Esophagus (tissue), 2 donors: ENCODE measurements around the gene COL25A1. TPM values are rescaled to one million over a fixed set of nuclear protein-coding genes. Genes with fewer than 3 reads are reported as not detected.
A peak's percentile ranks its signal among the peaks of the same experiment; 100 is the strongest.
"Not testable (repeated sequence)": the region's sequence is repeated elsewhere in the genome, so short reads cannot be mapped to it uniquely, and the experiment has no call there.

ENCODE experiments used
- H3K27ac ChIP-seq, 2 donors: one replicate each; pipeline ENCODE4 v1.5.1; 2013; ENCODE audit warnings: low read depth in 2 of 2, mild to moderate bottlenecking in 2 of 2, inconsistent platforms in 1 of 2, low read length in 1 of 2, moderate library complexity in 1 of 2
- H3K27me3 ChIP-seq, 2 donors: one replicate each; pipeline ENCODE4 v1.6.1; 2013; ENCODE audit warnings: low read length in 2 of 2, control low read depth in 1 of 2, mild to moderate bottlenecking in 1 of 2; ENCODE audit not compliant: insufficient read depth in 2 of 2, control insufficient read depth in 1 of 2
- H3K36me3 ChIP-seq, 2 donors: one replicate each; pipeline ENCODE4 v1.6.1; 2013; ENCODE audit warnings: low read length in 1 of 2; ENCODE audit not compliant: control insufficient read depth in 2 of 2, insufficient read depth in 2 of 2
- H3K4me1 ChIP-seq, 2 donors: one replicate each; pipeline ENCODE4 v1.6.1; 2013; ENCODE audit warnings: low read length in 1 of 2; ENCODE audit not compliant: control insufficient read depth in 2 of 2, insufficient read depth in 2 of 2
- H3K4me3 ChIP-seq, 2 donors: one replicate each; pipeline ENCODE4 v1.5.1; 2013; ENCODE audit warnings: low read length in 2 of 2, mild to moderate bottlenecking in 2 of 2, low read depth in 1 of 2, moderate library complexity in 1 of 2
- H3K9me3 ChIP-seq, 2 donors: one replicate each; pipeline ENCODE4 v1.6.1; 2013; ENCODE audit warnings: mild to moderate bottlenecking in 2 of 2, low read depth in 1 of 2, low read length in 1 of 2, moderate library complexity in 1 of 2; ENCODE audit not compliant: control insufficient read depth in 2 of 2, insufficient read depth in 1 of 2
- WGBS, 2 donors: extraction: QIAGEN DNeasy Blood & Tissue Kit; methylation state at CpG; one replicate each; pipeline ENCODE4 v1.1.7; 2013; 5-methylcytosine and 5-hydroxymethylcytosine counted together
- polyA plus RNA-seq, 2 donors: library from polyadenylated mRNA; stranded (reverse); fragments of 200-250 nt; gene quantifications; one replicate each; pipeline ENCODE4 v1.2.3, GENCODE V29; 2013
- donor health status: healthy with polysubstance abuse.
- donor health status: Bipolar disorder and iron deficiency.

COL25A1 gene
- polyA plus RNA-seq, 2 donors, result 0.02 to 0.06 TPM

DNA sequence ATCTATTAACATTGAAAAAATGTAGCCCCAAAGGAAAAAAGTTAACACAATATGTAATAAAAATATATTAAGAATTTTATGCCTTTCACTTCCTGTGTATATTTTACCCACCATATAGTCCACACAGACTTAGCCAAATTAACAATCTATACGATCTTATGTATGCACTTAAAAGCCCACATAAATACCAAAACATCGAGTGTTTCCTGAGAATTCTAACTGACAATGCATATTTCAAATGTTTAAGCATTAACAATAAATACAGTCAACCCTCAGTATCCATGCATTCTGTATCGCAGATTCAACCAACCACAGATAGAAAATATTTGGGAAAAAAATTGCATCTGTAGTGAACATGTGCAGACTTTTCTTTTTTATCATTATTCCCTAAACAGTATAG, 226.8 kb downstream of the COL25A1 start:
- no peak overlapping the region for H3K4me3 ChIP-seq
- WGBS, 2 donors, result 88 to 89% methylated on average over 3 of the region's 3 CpGs

DNA sequence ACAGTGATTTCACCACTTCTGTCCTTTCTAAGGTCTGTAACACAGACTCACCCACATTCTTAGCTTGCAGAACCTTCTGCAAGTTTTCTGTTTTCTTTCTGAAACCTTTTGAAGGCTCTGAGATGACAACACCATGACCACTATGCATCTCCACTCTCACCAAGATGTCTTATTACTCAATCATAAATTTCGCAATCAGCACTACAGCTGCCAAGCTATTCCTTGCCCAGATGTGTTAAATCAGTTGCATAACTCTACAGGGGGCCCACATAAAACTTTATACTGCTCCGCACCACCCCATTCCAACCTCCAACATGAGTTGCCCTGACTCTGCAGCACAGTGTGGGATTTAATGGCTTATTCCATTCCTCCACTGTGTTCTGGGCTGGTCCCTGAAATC, 229.9 kb downstream of the COL25A1 start:
- Histone ChIP-seq H3K4me3 (no peak overlapping the region), H3K27me3 (no peaks in the 10 kb centered on the region), H3K4me1 (no peaks in the 10 kb centered on the region), H3K36me3 (no peaks in the 10 kb centered on the region), H3K9me3 (no peaks in the 10 kb centered on the region), H3K27ac (no peak overlapping the region)
- 72 to 73% methylated on average over 2 of the region's 2 CpGs for WGBS, 2 donors

More for the DNA sequence above, 226.8 kb downstream of the COL25A1 start:
- H3K27me3 ChIP-seq, result no peaks in the 10 kb centered on the region
- H3K36me3 ChIP-seq, result no peaks in the 10 kb centered on the region
- no peaks in the 10 kb centered on the region for H3K4me1 ChIP-seq
- no peak overlapping the region for H3K27ac ChIP-seq
- H3K9me3 ChIP-seq, result no peaks in the 10 kb centered on the region

DNA sequence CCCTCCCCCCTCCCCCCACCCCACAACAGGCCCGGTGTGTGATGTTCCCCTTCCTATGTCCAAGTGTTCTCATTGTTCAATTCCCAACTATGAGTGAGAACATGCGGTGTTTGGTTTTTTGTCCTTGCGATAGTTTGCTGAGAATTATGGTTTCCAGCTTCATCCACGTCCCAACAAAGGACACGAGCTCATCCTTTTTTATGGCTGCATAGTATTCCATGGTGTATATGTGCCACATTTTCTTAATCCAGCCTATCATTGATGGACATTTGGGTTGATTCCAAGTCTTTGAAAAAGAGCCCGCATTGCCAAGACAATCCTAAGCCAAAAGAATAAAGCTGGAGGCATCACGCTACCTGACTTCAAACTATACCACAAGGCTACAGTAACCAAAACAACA, 231.8 kb downstream of the COL25A1 start:
- H3K9me3 ChIP-seq, H3K36me3 ChIP-seq, H3K27me3 ChIP-seq, H3K4me1 ChIP-seq, H3K4me3 ChIP-seq, H3K27ac ChIP-seq: not testable (repeated sequence)
- WGBS, 2 donors, result 78 to 90% methylated on average over 7 of the region's 7 CpGs

DNA sequence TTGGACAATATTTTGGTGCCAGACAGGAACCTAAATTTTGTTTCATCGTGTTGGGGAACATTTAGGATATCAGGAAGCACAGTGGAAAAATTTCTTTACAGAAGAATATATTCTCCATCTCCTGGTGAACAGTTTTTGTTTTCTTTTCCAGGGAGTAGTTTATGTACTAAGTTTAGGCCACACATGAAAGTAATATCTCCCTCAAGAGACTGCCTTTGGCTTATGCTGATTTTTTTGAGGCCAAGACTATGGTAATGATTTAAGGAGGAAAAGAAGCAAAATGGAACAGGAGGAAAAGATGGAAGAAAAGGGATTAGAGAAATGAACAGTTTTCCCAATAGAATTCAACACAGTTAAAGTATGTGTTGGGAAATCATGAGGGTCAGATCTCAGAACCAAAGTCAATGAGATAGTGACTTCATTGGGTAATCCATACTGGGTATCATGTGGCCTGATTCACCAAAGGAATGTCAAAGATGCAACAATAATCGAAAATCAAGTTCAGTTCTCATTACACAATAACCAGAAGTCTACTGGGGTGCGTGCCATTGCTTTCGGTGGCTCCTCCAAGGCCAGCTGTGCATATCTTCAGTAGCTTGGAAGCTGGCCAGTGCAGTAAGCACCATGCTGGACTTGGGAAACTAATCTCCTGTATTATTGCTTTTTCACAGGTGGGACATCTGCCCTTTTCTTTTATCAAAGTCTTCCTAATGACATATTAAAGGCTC, 234.8 kb downstream of the COL25A1 start:
- no peak overlapping the region for H3K4me3 ChIP-seq
- H3K27me3 ChIP-seq, result no peaks in the 10 kb centered on the region
- no peaks in the 10 kb centered on the region for H3K36me3 ChIP-seq
- WGBS, 2 donors, result 51 to 58% methylated on average over 4 of the region's 4 CpGs
- no peaks in the 10 kb centered on the region for H3K4me1 ChIP-seq
- no peak overlapping the region for H3K27ac ChIP-seq
- no peaks in the 10 kb centered on the region for H3K9me3 ChIP-seq

DNA sequence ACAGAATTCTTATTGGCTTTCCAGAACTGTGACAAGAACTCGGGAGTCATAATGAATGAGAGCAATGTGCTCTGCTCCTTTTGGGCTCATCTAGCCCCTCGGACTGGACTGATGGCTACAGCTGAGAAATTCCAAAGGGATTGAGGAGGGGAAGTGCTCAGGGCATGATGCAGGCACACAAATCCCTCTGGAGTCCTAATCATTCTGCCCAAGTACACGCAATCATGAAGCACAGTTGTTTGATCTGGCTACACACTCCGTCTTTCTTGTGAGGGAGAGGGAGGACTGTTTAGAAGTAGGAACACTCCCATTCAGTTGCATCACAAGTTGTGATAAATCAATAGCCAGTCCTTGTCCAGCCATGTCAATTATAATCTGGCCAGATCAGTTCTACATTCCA, 237.5 kb downstream of the COL25A1 start:
- no peak overlapping the region for H3K4me3 ChIP-seq
- H3K9me3 ChIP-seq, result no peaks in the 10 kb centered on the region
- H3K27ac ChIP-seq, result no peak overlapping the region
- H3K4me1 ChIP-seq, result no peaks in the 10 kb centered on the region
- no peaks in the 10 kb centered on the region for H3K36me3 ChIP-seq
- H3K27me3 ChIP-seq, result no peaks in the 10 kb centered on the region
- WGBS, 2 donors, result 74 to 76% methylated on average over 4 of the region's 4 CpGs

DNA sequence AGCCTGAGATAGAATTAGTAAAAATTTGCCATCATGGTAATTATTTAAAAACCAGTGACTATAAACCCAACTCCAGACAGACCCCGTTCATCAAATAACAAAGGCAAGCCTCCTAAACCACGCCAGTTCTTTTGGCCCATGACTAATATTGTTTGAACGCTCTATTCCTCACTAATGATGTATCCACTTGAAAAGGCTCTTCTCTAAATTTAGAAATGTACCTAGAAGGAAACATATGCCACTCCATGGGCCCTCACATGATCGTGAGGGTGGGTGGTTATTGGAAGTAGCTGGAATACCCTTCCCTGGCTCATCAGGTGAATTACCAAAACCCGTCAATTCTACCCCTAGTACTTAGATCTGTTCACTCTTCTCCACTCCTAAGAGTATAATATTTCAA, 249.2 kb downstream of the COL25A1 start:
- Histone ChIP-seq H3K4me3 (no peak overlapping the region), H3K9me3 (no peaks in the 10 kb centered on the region), H3K4me1 (no peaks in the 10 kb centered on the region), H3K36me3 (no peaks in the 10 kb centered on the region), H3K27me3 (no peaks in the 10 kb centered on the region), H3K27ac (no peak overlapping the region)
- 81 to 82% methylated on average over 5 of the region's 5 CpGs for WGBS, 2 donors

DNA sequence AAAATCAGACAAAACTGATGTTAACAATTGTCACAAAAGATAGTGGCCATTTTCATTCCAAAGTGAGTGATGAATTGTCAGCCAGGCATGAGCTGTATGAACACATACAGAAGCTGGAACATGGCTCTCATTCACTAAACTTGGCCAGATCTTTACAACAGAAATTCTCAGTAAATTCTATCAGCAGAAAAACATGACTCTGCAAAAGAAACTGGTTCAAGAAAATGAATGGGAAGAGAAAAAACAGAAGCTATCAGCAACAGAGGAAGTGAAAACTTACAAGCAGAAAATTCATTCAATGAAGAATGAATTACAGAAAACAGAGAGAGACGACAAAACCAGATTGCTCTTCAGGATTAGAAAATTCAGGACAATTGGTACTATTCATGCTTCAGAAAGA, 249.6 kb downstream of the COL25A1 start:
- Histone ChIP-seq H3K27ac (no peak overlapping the region), H3K4me1 (no peaks in the 10 kb centered on the region), H3K27me3 (no peaks in the 10 kb centered on the region), H3K4me3 (no peak overlapping the region), H3K9me3 (no peaks in the 10 kb centered on the region), H3K36me3 (no peaks in the 10 kb centered on the region)
- 76 to 84% methylated on average over 1 of the region's 1 CpG for WGBS, 2 donors

DNA sequence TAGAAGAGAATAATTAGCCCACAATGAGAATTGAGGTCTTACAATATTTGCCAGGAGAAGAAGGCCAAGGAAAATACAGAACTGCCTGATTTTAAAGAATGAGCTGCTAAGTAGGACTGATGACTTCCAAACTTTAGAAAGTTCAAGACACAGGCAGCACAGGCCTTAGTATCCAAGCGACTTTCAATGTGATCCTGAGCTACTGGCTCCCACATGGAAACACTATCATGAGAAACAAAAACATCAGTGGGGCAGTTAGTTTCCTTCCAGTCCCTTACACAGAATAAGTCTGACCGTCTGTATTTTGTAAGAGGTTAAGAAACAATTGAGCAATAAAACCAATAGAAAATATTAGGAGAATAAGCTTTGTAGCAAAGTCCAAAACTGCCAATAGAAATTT, 251.4 kb downstream of the COL25A1 start:
- WGBS, 2 donors, result 80 to 83% methylated on average over 2 of the region's 2 CpGs
- H3K36me3 ChIP-seq, result no peaks in the 10 kb centered on the region
- no peaks in the 10 kb centered on the region for H3K27me3 ChIP-seq
- no peak overlapping the region for H3K4me3 ChIP-seq
- H3K4me1 ChIP-seq, result no peaks in the 10 kb centered on the region
- H3K9me3 ChIP-seq, result no peaks in the 10 kb centered on the region
- no peak overlapping the region for H3K27ac ChIP-seq

DNA sequence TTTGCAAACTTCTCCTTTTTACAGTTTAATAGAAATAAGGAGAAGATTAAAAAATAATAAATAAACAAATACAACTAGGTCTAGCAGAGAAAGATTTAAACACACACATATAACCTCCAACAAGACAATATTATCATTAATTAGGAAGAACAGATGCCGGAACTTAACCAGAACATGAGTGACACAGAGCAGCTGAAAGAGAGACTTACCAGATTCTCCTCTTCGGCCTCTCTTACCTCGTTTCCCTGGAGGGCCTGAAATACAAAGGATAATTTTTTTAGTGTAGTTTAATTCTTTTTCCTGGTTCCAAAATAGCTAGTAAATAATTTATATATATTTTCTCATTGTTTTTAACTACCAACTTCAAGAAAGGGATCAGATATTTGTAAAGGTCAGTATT, 252.5 kb downstream of the COL25A1 start:
- H3K9me3 ChIP-seq, result no peaks in the 10 kb centered on the region
- no peak overlapping the region for H3K27ac ChIP-seq
- H3K36me3 ChIP-seq, result no peaks in the 10 kb centered on the region
- WGBS, 2 donors, result 88 to 91% methylated on average over 3 of the region's 3 CpGs
- H3K27me3 ChIP-seq, result no peaks in the 10 kb centered on the region
- H3K4me1 ChIP-seq, result no peaks in the 10 kb centered on the region
- no peak overlapping the region for H3K4me3 ChIP-seq

DNA sequence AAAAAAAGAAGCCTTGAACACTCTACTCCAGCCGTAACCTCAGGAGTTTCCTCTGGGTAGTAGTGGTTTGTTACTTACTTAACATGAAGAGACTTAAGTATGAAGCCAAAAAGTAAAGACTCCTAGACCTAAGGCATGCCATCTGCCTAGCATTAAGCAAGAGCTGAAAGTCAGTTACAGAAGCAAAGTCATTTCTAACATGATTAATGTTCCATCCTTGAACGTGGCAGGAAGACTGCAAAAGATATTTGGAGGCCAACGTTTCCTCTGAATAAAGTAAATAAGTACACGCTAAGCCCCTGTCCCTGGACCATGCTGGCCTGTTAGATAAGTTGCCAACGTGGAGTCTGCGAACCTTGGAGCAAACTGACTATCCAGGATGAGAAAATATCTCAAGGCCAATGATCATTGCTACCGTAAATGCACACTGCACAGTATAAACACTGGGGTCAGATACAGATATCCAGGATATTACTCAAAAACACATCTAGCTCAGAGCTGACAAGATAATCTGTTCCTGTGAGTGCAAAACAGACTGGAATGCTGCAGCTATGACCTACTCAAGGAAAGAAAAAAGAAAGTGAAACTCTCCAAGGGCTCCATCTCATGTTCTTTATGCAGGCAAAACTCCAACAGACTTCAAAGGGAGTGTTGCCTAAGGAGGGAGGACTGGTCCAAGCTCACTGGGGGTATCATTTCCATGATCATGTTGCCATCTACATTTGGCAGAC, 255.8 kb downstream of the COL25A1 start:
- no peak overlapping the region for H3K27ac ChIP-seq
- no peaks in the 10 kb centered on the region for H3K4me1 ChIP-seq
- peak overlapping the region in 1 of 2 donors; percentile 21 for H3K4me3 ChIP-seq
- H3K36me3 ChIP-seq, result no peaks in the 10 kb centered on the region
- H3K27me3 ChIP-seq, result no peaks in the 10 kb centered on the region
- no peaks in the 10 kb centered on the region for H3K9me3 ChIP-seq
- WGBS, 2 donors, result 11 to 13% methylated on average over 7 of the region's 7 CpGs
